Loucy (cell line): Measurements from ENCODE around the gene TMEM86A.

Experiments used
- EZH2phosphoT487 ChIP-seq: fragments of 200-600 bp; IDR thresholded peaks from 2 replicates; pipeline ENCODE4 v1.6.1; 2018; ENCODE audit warnings: antibody characterized with exemption, mild to moderate bottlenecking, moderate library complexity, borderline replicate concordance
- TF ChIP-seq, protein P1 (sequence below): fragments of 200-600 bp; sonication (generic); conservative IDR thresholded peaks from 2 replicates; pipeline ENCODE4 v1.5.1; 2014; ENCODE audit warnings: mild to moderate bottlenecking, antibody characterized with exemption, low read length

DNA sequence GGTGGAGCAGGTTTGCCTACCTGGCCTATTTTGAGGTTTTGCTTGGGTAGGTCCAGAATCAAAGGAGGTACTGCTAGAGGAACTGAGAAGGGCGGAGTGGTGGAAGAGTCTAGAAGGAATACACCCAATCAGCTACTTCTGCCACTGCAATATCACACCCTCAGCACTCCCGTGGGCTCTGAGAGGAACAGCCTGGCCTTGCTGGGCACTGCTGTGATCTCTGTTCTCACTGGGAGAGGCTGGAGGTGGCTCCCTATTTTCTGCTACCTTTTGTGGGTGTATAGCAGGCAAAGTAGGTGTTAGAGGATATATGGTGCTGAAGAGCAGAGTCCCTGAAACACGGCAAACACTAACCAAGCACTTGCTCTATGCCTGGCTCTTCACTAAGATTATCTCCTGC is 52.4 kb downstream of the TMEM86A start:
- TF ChIP-seq EZH2phosphoT487, result no peak
- TF ChIP-seq, protein P1, sequence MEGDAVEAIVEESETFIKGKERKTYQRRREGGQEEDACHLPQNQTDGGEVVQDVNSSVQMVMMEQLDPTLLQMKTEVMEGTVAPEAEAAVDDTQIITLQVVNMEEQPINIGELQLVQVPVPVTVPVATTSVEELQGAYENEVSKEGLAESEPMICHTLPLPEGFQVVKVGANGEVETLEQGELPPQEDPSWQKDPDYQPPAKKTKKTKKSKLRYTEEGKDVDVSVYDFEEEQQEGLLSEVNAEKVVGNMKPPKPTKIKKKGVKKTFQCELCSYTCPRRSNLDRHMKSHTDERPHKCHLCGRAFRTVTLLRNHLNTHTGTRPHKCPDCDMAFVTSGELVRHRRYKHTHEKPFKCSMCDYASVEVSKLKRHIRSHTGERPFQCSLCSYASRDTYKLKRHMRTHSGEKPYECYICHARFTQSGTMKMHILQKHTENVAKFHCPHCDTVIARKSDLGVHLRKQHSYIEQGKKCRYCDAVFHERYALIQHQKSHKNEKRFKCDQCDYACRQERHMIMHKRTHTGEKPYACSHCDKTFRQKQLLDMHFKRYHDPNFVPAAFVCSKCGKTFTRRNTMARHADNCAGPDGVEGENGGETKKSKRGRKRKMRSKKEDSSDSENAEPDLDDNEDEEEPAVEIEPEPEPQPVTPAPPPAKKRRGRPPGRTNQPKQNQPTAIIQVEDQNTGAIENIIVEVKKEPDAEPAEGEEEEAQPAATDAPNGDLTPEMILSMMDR, result no peak
